ENCODE measurements around the gene SUN1. TPM values are rescaled to one million over a fixed set of nuclear protein-coding genes. Genes with fewer than 3 reads are reported as not detected.

Gene SUN1
- total RNA-seq, 2 experiments from 2014 or later, result 83.4 to 105 TPM

GRCh38 chr7:842431-843031 lies 10.3 kb downstream of the SUN1 start:
- ChIA-PET CTCF (ENCODE audit: unreplicated experiment) (no interaction called here), POLR2A (no interaction called here)
- no peaks in the 10 kb centered on the region for H4K20me1 ChIP-seq (ENCODE audit: insufficient read depth, low read length)
- H3K4me3 ChIP-seq (ENCODE audit: low read depth, low read length, poor library complexity, severe bottlenecking), result no peak overlapping the region
- H2AFZ ChIP-seq (ENCODE audit: low read length), result no peak overlapping the region
- H3K36me3 ChIP-seq (ENCODE audit: insufficient read depth, low read length), result peaks cover 58% of the 10 kb centered on the region
- H3K4me2 ChIP-seq (ENCODE audit: low read length), result no peak overlapping the region
- H3K9me3 ChIP-seq (ENCODE audit: low read length), result no peaks in the 10 kb centered on the region
- intact Hi-C loops (cut with micrococcal nuclease; ENCODE audit: unreplicated experiment), result no loop called here
- no peaks in the 10 kb centered on the region for H3K4me1 ChIP-seq (ENCODE audit: insufficient read depth, low read length, poor library complexity, severe bottlenecking)
- no peak overlapping the region for H3K27ac ChIP-seq (ENCODE audit: low read depth, low read length, poor library complexity, severe bottlenecking)
- TF ChIP-seq CTCF (conservative IDR thresholded peaks at IDR 0.05; ENCODE audit: low read length) (no peak), EZH2phosphoT487 (IDR thresholded peaks at IDR 0.05; ENCODE audit: borderline replicate concordance, low read depth, low read length) (no peak)
- DNase-seq (ENCODE audit: low spot score), result no peak
- H3K79me2 ChIP-seq (ENCODE audit: insufficient read depth, low read depth, low read length), result no peaks in the 10 kb centered on the region
- no peaks in the 10 kb centered on the region for H3K9me2 ChIP-seq (ENCODE audit: insufficient read depth, low read length)
- BruUV-seq (replicated peaks), result TSS peak; percentile 47

GRCh38 chr7:843230-843629 lies 11.0 kb downstream of the SUN1 start:
- intact Hi-C loops (cut with micrococcal nuclease; ENCODE audit: unreplicated experiment), result no loop called here
- no peaks in the 10 kb centered on the region for H3K9me2 ChIP-seq (ENCODE audit: insufficient read depth, low read length)
- H3K36me3 ChIP-seq (ENCODE audit: insufficient read depth, low read length), result peaks cover 58% of the 10 kb centered on the region
- no peaks in the 10 kb centered on the region for H3K9me3 ChIP-seq (ENCODE audit: low read length)
- TF ChIP-seq EZH2phosphoT487 (IDR thresholded peaks at IDR 0.05; ENCODE audit: borderline replicate concordance, low read depth, low read length) (no peak), CTCF (conservative IDR thresholded peaks at IDR 0.05; ENCODE audit: low read length) (no peak)
- ChIA-PET POLR2A (no interaction called here), CTCF (ENCODE audit: unreplicated experiment) (no interaction called here)
- no peak overlapping the region for H3K4me2 ChIP-seq (ENCODE audit: low read length)
- H2AFZ ChIP-seq (ENCODE audit: low read length), result no peak overlapping the region
- H4K20me1 ChIP-seq (ENCODE audit: insufficient read depth, low read length), result no peaks in the 10 kb centered on the region
- no TSS peak for BruUV-seq (replicated peaks)
- H3K27ac ChIP-seq (ENCODE audit: low read depth, low read length, poor library complexity, severe bottlenecking), result no peak overlapping the region
- H3K79me2 ChIP-seq (ENCODE audit: insufficient read depth, low read depth, low read length), result no peaks in the 10 kb centered on the region
- H3K4me3 ChIP-seq (ENCODE audit: low read depth, low read length, poor library complexity, severe bottlenecking), result no peak overlapping the region
- H3K4me1 ChIP-seq (ENCODE audit: insufficient read depth, low read length, poor library complexity, severe bottlenecking), result no peaks in the 10 kb centered on the region
- no peak for DNase-seq (ENCODE audit: low spot score)

- DNase-seq (ENCODE audit: low spot score), result no peak
These were observed 11.8 kb downstream of the SUN1 start for GRCh38 chr7:844043-844442.

More at GRCh38 chr7:844043-844442, 11.8 kb downstream of the SUN1 start:
- TF ChIP-seq CTCF (conservative IDR thresholded peaks at IDR 0.05; ENCODE audit: low read length) (no peak), EZH2phosphoT487 (IDR thresholded peaks at IDR 0.05; ENCODE audit: borderline replicate concordance, low read depth, low read length) (no peak)
- Histone ChIP-seq H4K20me1 (ENCODE audit: insufficient read depth, low read length) (no peaks in the 10 kb centered on the region), H2AFZ (ENCODE audit: low read length) (no peak overlapping the region), H3K9me2 (ENCODE audit: insufficient read depth, low read length) (no peaks in the 10 kb centered on the region), H3K4me3 (ENCODE audit: low read depth, low read length, poor library complexity, severe bottlenecking) (no peak overlapping the region), H3K27ac (ENCODE audit: low read depth, low read length, poor library complexity, severe bottlenecking) (no peak overlapping the region), H3K36me3 (ENCODE audit: insufficient read depth, low read length) (peaks cover 55% of the 10 kb centered on the region), H3K79me2 (ENCODE audit: insufficient read depth, low read depth, low read length) (no peaks in the 10 kb centered on the region), H3K4me2 (ENCODE audit: low read length) (no peak overlapping the region), H3K4me1 (ENCODE audit: insufficient read depth, low read length, poor library complexity, severe bottlenecking) (no peaks in the 10 kb centered on the region), H3K9me3 (ENCODE audit: low read length) (no peaks in the 10 kb centered on the region)
- intact Hi-C loops (cut with micrococcal nuclease; ENCODE audit: unreplicated experiment), result no loop called here
- BruUV-seq (replicated peaks), result no TSS peak
- POLR2A ChIA-PET, result no interaction called here
- CTCF ChIA-PET (ENCODE audit: unreplicated experiment), result no interaction called here
